HG02884 (cell line): ENCODE results near the gene ITGB7.
"Not testable (repeated sequence)": the region's sequence is repeated elsewhere in the genome, so short reads cannot be mapped to it uniquely, and the experiment has no call there.

Experiments used
- ATAC-seq: cut with Tn5 transposase; IDR thresholded peaks from one replicate; pipeline ENCODE4 v1.9.1; 2021; ENCODE audit warnings: mild to moderate bottlenecking, moderate library complexity; ENCODE audit not compliant: unreplicated experiment

Gene ITGB7

DNA sequence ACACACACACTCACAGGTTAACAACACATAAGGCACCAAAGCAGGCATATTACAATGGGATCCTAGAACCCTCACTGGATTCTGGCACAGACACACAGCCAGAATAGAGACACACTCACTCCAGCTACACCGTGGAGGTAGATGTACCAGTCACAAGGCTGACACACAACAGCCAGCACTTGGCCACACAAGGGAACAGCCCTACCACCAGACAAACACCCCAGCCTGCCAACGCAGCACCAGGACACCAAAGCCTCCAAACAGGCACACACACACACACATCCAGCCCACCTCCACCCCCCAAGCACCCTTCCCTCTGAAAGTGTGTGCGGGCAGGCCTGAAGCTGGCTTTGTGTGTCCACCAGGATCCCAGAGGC lies 10.9 kb upstream of the ITGB7 start:
- no peak for ATAC-seq

DNA sequence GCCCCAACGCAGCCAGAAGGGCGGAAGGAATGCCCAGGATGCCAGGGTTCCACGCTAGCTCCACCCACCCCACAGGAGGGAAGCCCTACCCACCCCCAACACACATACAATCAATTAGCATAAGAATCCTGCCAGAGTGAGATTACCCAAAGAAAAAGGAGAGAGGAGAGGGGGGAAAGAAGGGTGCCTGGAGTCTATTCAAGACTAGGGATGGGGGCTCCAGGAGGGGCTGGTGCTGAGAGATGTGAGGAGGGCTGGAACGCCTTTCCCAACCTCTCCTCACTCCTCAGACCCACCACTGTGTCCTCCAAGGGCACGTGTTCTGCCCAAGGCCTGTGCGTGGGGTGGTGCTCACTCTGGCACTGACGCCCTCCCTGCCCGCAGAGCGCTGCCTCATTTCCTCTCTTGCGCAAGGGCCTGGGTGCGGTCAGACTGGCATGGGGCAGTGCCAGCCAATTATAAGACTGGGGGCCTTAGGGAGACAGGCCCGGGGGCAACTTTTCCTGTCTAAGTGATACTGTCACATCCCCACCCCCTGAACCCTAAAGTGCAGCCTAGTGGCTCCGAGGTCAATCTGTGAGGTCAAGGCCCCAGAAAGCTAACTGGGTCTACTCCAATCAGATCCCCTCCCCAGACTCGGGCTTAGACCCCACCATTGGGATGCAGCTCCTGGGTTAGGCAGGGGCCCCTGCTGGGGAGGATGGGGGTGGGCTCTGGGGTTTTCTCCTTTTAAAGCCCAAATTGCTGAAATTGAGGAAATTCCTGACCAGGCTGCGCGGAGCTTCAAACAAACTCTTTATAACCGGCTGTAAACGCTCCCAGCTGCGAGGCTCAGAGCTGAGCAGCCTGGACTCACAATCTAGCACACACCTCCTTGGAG lies 10.2 kb upstream of the ITGB7 start:
- ATAC-seq = no peak

DNA sequence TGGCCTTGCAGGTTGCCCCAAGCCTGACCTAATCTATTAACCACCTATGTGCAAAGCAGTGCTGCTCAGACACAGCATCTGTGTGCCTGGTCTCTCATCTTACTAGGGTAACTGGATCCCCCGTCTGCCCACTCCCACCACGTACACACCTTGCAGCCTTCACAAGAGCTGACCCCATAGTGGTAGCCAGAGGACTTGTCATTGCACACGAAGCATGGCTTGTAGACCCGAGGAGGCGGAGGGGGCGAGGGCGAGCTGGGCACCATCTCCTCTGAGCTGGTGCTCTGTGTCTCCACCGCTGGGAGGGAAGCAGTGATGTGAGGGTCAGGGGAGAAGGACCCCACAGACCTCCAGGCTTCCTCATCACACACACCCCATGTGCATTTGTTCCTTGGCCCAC lies 8.4 kb upstream of the ITGB7 start:
- no peak for ATAC-seq

- ATAC-seq = no peak
Observed at GRCh38 chr12:53214687-53215455, 7.8 kb upstream of the ITGB7 start.

- no peak for ATAC-seq
Observed at GRCh38 chr12:53214221-53214620, 7.2 kb upstream of the ITGB7 start.

- no peak for ATAC-seq
Observed at GRCh38 chr12:53213348-53213747, 6.3 kb upstream of the ITGB7 start.

- ATAC-seq = no peak
Observed at GRCh38 chr12:53212931-53213330, 5.9 kb upstream of the ITGB7 start.

DNA sequence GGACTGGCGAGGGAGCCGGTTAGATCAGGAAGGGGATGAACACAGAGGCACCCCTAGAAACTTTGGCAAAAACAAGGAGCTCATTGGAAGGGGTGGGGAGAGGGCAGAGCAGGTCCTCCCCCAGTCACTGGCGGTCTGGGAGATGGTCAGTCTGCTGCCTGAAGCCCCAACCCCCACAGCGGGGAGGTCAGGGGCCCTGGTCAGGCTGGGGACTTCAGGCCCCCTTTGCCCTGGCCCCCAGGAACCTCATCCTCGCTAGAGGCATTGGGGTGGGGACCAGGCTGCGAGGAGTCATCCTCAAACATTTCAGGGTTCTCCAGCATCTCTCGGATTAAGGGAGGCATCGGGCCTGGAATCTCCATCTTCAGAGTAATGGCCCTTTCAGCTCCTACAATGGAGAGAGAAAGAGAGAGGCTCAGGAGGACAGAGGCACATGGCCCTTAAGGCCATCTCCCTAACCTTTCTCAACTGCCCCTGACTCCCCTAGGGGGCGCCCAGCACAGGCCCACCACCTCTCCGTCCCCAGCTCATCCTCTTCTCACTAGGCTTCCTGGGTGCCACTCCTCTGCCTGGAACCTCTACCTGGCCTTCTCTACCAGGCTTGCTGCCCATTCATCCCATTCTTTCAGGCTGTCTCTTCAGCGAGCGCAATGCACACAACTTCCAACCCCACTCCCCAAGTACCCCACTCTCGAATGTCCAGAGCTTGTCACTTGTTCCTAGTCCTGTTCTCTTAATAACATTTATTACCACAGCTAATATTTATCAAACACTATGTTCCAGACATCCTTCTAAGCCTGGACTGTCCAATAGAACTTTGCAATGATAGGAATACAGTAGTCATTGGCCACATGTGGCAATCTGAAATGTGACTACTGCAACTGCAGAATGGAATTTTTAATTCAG lies 4.7 kb upstream of the ITGB7 start:
- ATAC-seq = no peak

DNA sequence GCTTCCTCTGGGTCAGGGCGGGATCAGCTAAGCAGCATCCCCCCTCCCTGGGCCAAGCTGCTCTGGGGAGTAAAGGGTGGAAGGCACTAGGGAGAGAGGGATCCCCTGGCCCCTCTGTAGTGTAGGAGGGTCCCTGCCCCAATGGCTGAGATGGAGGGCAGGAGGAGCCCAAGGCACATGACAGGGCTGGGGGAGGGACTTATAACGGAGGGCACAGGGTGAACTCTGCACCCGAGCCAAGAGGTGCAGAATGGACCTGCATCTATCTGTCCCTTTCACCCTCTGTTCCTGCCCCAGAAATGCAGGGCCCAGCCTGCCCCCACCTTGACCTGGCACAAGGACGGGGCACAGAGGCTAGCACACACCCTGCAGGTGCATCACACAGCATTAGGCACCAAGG lies 3.8 kb upstream of the ITGB7 start:
- no peak for ATAC-seq

DNA sequence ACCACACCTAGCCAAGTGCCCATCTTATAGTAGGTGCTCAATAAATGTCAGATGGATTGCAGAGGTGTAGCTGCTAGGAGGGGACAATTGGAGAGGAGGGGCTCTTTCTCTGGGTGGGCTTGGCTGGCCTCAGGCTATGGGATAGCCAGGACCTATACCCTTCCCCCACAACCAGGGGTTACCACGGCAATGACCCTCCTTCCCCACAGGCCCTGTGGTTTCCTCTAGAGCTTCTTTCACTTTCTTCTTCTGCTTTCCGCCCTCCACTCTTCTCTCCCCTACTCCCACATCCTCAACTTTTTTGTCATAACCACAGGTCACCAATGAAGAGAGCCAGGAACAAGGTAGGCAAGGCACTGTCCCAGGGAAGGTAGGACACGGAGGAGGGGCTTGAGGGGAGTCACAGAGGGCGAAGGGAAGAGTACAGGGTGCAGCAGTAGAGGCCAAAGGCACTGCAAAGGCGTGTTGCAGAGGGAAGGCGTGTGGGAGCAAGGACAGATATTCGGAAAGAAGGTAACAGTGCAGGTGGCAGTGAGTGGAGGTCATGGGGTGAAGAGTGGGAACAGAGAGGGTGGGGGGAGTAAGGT lies 1.9 kb upstream of the ITGB7 start:
- no peak for ATAC-seq

- ATAC-seq = no peak
Observed at GRCh38 chr12:53208435-53208834, 1.4 kb upstream of the ITGB7 start.

DNA sequence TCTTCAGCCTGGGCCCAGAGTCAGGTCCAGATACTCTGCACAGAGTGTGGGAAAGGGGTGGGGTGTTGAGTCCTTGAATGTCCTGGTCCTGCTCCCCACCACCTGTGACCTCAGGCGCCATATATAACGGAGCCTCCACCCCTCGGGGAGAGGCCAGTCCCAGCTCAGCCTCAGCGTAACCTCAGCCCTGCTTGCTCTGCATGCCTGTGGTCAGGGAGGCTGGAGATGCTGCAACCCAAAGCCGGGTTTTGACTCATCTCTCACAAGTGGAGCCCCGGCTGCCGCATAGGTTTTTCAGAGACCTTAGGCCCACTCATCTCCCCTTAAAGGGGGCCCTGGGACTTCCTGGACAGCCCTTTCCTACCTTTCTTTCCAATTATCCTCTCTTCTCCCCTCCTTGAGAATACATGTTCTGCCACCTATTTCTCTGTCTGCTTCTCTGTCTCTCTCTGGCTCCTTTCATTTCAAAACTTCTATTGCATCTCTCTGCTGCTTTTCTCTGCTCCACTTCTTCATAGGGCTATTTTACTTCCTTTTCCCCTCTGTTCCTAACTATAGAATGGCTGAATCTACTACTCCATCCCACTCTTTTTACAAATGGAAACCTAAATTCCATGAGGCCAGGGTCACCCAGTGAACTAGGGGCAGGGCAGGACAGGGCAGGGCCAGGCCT lies 1.2 kb downstream of the ITGB7 start:
- peak; percentile 61 for ATAC-seq

GRCh38 chr12:53204351-53204750 lies 2.7 kb downstream of the ITGB7 start:
- no peak for ATAC-seq

DNA sequence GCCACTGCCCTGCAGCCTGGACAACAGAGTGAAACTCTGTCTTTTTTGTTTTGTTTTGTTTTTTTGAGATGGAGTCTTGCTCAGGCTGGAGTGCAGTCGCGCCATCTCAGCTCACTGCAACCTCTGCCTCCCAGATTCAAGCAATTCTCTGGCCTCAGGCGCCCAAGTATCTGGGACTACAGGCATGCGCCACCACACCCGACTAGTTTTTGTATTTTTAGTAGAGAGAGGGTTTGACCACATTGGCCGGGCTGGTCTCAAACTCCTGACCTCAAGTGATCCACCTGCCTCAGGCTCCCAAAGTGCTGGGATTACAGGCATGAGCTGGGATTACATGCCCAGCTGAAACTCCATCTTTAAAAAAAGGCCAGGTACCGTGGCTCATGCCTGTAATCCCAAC lies 4.7 kb downstream of the ITGB7 start:
- ATAC-seq = not testable (repeated sequence)

- no peak for ATAC-seq
Observed at GRCh38 chr12:53201639-53202038, 5.4 kb downstream of the ITGB7 start.

DNA sequence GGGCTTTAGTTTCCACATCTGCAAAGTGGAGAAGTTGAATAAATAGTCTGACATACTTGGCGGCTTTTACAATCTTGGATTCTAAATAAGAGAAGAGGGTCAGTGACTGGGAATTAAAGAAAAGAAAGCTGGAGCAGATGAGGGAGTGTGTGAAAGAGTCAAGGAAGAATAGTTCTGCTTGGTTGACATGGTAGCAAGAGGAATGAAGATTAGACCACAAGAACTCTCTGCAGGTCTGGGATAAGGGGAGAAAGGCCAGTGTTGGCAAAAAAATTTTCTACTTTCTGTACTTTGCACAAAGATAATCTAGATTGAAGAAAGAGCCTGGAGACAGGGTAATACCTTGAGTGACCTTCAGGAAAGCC lies 5.9 kb downstream of the ITGB7 start:
- ATAC-seq = no peak

DNA sequence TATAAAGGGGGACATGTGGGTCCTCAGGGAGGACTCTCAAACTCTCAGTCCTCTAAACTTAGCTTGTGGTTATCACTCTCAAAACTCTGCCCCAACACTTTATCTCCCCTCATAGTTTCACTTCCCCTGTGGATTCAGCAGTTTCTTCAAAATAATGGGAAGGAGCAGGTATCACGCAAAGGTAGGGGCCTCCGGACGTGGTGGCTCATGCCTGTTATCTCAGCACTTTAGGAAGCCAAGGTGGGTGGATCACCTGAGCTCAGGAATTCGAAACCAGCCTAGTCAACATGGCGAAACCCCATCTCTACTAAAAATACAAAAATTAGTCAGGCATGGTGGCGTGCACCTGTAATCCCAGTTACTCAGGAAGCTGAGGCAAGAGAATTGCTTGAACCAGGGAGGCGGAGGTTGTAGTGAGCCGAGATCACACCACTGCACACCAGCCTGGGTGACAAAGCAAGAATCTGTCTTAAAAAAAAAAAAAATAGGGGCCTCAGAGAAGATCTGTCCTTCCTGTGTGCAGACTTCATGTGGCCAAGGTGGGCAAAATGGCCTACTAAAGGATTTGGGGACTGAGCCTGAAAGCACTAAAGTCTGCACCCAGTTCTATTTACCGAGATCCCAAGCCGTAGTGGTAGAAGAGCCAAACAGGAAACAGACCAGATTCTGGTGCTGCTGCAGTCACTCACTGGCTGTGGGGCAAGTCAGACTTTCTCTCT lies 6.4 kb downstream of the ITGB7 start:
- ATAC-seq = no peak

GRCh38 chr12:53200107-53200457 lies 7.0 kb downstream of the ITGB7 start:
- ATAC-seq = no peak

DNA sequence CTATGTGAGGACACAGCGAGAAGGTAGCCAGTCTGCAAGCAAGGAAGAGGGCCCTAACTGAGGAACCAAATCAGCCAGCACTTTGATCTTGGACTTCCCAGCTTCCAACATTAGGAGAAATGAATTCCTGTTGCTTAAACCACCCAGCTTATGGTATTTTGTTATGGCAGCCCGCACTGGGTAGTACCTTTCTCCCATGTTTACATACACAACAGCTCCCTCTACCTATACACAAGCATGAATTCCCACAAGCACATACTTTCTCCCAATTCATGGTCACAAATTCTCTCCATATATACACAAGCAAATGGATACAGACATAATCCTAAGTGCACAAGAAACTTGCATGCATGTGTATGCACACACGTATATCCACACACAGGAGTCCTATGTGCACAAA lies 7.4 kb downstream of the ITGB7 start:
- no peak for ATAC-seq
